Measurements from ENCODE around the gene ACAN. TPM values are rescaled to one million over a fixed set of nuclear protein-coding genes. Genes with fewer than 3 reads are reported as not detected.

The ACAN gene
- total RNA-seq, 1 donor from 2014 or later, result 113 TPM

GRCh38 chr15:88865498-88866099 is 62.4 kb downstream of the ACAN start:
- Histone ChIP-seq H3K9me3 (no peaks in the 10 kb centered on the region), H3K4me3 (no peak overlapping the region), H3K27me3 (no peaks in the 10 kb centered on the region)

GRCh38 chr15:88866295-88866881 is 63.2 kb downstream of the ACAN start:
- Histone ChIP-seq H3K9me3 (no peaks in the 10 kb centered on the region), H3K4me1 (no peaks in the 10 kb centered on the region), H3K4me3 (no peak overlapping the region), H3K36me3 (no peaks in the 10 kb centered on the region), H3K27me3 (no peaks in the 10 kb centered on the region), H3K27ac (no peak overlapping the region)
- no peak for DNase-seq (ENCODE audit: low spot score in 2 of 2)
- no peak for TF ChIP-seq CTCF (IDR thresholded peaks at IDR 0.05)
- intact Hi-C loops (cut with DNase I), result no loop called here

More at GRCh38 chr15:88865498-88866099, 62.4 kb downstream of the ACAN start:
- Histone ChIP-seq H3K4me1 (no peaks in the 10 kb centered on the region), H3K27ac (no peak overlapping the region), H3K36me3 (peaks cover 2 to 5% of the 10 kb centered on the region in 2 donors)
- no peak for DNase-seq (ENCODE audit: low spot score in 2 of 2)
- intact Hi-C loops (cut with DNase I), result no loop called here
- no peak for TF ChIP-seq CTCF (IDR thresholded peaks at IDR 0.05)

DNA sequence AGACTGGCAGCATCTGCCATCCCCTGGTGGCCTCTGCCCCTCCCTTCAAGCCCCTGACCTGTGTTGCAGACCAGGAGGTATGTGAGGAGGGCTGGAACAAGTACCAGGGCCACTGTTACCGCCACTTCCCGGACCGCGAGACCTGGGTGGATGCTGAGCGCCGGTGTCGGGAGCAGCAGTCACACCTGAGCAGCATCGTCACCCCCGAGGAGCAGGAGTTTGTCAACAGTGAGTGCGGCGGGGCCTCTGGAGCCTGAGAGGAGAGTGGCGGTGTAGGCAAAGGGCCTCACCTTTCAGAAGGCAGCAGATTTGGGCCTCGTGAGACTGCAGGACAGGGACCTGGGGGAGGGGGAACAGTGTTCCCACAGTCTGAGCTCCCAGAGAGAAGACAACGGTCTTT is 68.1 kb downstream of the ACAN start:
- intact Hi-C loops (cut with DNase I), result no loop called here
- peaks cover 0 to 10% of the 10 kb centered on the region in 2 donors for H3K4me1 ChIP-seq
- no peaks in the 10 kb centered on the region for H3K27me3 ChIP-seq
- no peak overlapping the region for H3K27ac ChIP-seq
- no peak overlapping the region for H3K4me3 ChIP-seq
- H3K36me3 ChIP-seq, result peaks cover 0 to 5% of the 10 kb centered on the region in 2 donors
- no peaks in the 10 kb centered on the region for H3K9me3 ChIP-seq
- no peak for TF ChIP-seq CTCF (IDR thresholded peaks at IDR 0.05)
- no peak for DNase-seq (ENCODE audit: low spot score in 2 of 2)

DNA sequence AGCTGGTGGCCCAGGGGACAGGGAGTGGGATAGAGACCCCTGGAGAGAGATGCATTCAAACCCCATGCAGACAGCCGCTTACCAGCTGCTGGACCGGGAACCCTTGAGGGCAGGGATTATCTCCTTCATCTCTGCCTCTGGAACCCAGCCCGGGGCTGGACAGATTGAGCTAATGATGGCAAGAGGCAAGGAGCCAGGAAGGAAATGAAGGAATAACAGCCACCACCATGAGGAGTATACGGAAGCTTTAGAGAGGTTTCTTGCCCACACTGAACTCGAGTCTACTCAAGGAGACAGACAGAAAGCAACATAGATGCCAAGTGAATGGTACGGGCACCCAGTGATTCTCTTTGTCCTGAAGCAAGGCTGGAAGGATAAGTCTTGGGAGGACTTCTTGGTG is 68.9 kb downstream of the ACAN start:
- intact Hi-C loops (cut with DNase I), result no loop called here
- Histone ChIP-seq H3K4me3 (no peak overlapping the region), H3K36me3 (peaks cover 0 to 13% of the 10 kb centered on the region in 2 donors), H3K27ac (no peak overlapping the region), H3K27me3 (no peaks in the 10 kb centered on the region), H3K4me1 (peaks cover 0 to 10% of the 10 kb centered on the region in 2 donors), H3K9me3 (no peaks in the 10 kb centered on the region)
- no peak for DNase-seq (ENCODE audit: low spot score in 2 of 2)
- no peak for TF ChIP-seq CTCF (IDR thresholded peaks at IDR 0.05)

- Histone ChIP-seq H3K27ac (no peak overlapping the region), H3K4me1 (peaks cover 0 to 10% of the 10 kb centered on the region in 2 donors), H3K36me3 (peaks cover 0 to 17% of the 10 kb centered on the region in 2 donors), H3K27me3 (no peaks in the 10 kb centered on the region), H3K9me3 (no peaks in the 10 kb centered on the region), H3K4me3 (no peak overlapping the region)
- DNase-seq (ENCODE audit: low spot score in 2 of 2), result no peak
- TF ChIP-seq CTCF (IDR thresholded peaks at IDR 0.05), result no peak
- intact Hi-C loops (cut with DNase I), result no loop called here
Observed at GRCh38 chr15:88872706-88873105, 69.5 kb downstream of the ACAN start.

Measured in ascending aorta (tissue), 2 donors.